K562 (cell line): ENCODE results near the gene SLC44A5.

Experiments used
- ATF2 ChIP-seq: sonication (generic); formaldehyde crosslinking; IDR thresholded peaks from 2 replicates; pipeline ENCODE4 v1.8.1; 2022; ENCODE audit warnings: missing genetic modification reagents
- ATF3 ChIP-seq, 2 experiments: fragments of 450-650 bp in 1 of 2; sonication (generic) in 1 of 2; formaldehyde crosslinking in 1 of 2; IDR thresholded peaks in 1 of 2; conservative IDR thresholded peaks in 1 of 2; 2 replicates each; pipeline versions ENCODE4 v1.6.1 to v1.8.1; 2016 to 2023; ENCODE audit warnings: mild to moderate bottlenecking in 2 of 2, moderate library complexity in 2 of 2, inconsistent platforms in 1 of 2, missing genetic modification reagents in 1 of 2
- CBX2 ChIP-seq: fragments of 200-600 bp; sonication (generic); IDR thresholded peaks from one replicate; pipeline ENCODE4 v1.6.1; 2012; ENCODE audit warnings: mild to moderate bottlenecking, low read length, inconsistent platforms; ENCODE audit not compliant: insufficient read depth, poor library complexity, severe bottlenecking
- CEBPG ChIP-seq, 3 experiments: fragments of 200-800 bp in 1 of 3; sonication (Bioruptor generic) in 1 of 3; sonication (generic) in 1 of 3; formaldehyde crosslinking in 1 of 3; IDR thresholded peaks in 2 of 3; conservative IDR thresholded peaks in 1 of 3; 2 replicates each; pipeline versions ENCODE4 v1.6.1 to v1.8.0; 2016 to 2022; ENCODE audit warnings: missing compliant biosample characterization in 2 of 3, missing genetic modification characterization in 2 of 3, mild to moderate bottlenecking in 1 of 3, missing genetic modification reagents in 1 of 3
- CREB5 ChIP-seq: fragments of 250-450 bp; sonication (Bioruptor Pico); IDR thresholded peaks from 2 replicates; pipeline ENCODE4 v1.5.0; 2020; ENCODE audit warnings: mild to moderate bottlenecking
- CTCF ChIP-seq, 3 experiments: IDR thresholded peaks in 2 of 3; conservative IDR thresholded peaks in 1 of 3; 2 replicates each; pipeline ENCODE4 v1.5.1; 2011 to 2012; ENCODE audit warnings: low read length in 3 of 3, mild to moderate bottlenecking in 3 of 3, control low read depth in 2 of 3, improper control_type of control experiment in 1 of 3, inconsistent platforms in 1 of 3, low read depth in 1 of 3, mixed read lengths in 1 of 3, moderate library complexity in 1 of 3; ENCODE audit not compliant: insufficient read depth in 2 of 3
- E2F5 ChIP-seq: sonication (generic); formaldehyde crosslinking; IDR thresholded peaks from 2 replicates; pipeline ENCODE4 v1.8.0; 2022; ENCODE audit warnings: mild to moderate bottlenecking, missing genetic modification reagents
- MAFK ChIP-seq: IDR thresholded peaks from 2 replicates; pipeline ENCODE4 v1.6.1; 2011; ENCODE audit warnings: low read length, improper control_type of control experiment
- NR3C1 ChIP-seq: sonication (generic); formaldehyde crosslinking; IDR thresholded peaks from 2 replicates; pipeline ENCODE4 v1.8.1; 2022; ENCODE audit warnings: missing genetic modification reagents
- PTTG1 ChIP-seq: fragments of 450-650 bp; IDR thresholded peaks from 2 replicates; pipeline ENCODE4 v1.6.1; 2016; ENCODE audit warnings: low read depth, mild to moderate bottlenecking, missing genetic modification characterization, missing compliant biosample characterization
- TAF1 ChIP-seq: IDR thresholded peaks from 2 replicates; pipeline ENCODE4 v1.6.1; 2011; ENCODE audit warnings: mild to moderate bottlenecking, low read length, moderate library complexity; ENCODE audit not compliant: insufficient read depth, control insufficient read depth, severe bottlenecking; ENCODE audit errors: extremely low read depth
- TCF7L2 ChIP-seq: fragments of 150-350 bp; IDR thresholded peaks from 2 replicates; pipeline ENCODE4 v1.6.1; 2016; ENCODE audit warnings: low read depth, mild to moderate bottlenecking, low read length, moderate library complexity
- ZFX ChIP-seq: sonication (generic); formaldehyde crosslinking; IDR thresholded peaks from 2 replicates; pipeline ENCODE4 v1.8.0; 2022; ENCODE audit warnings: mild to moderate bottlenecking, missing genetic modification reagents, moderate library complexity
- ZNF24 ChIP-seq: fragments of 450-650 bp; IDR thresholded peaks from 2 replicates; pipeline ENCODE4 v1.6.1; 2016

GRCh38 chr1:75214017-75214416, 396.9 kb downstream of the SLC44A5 start:
- TF ChIP-seq MAFK = no peak
- 0 out of 6 replicates have a peak, but pooled peaks of 1 of the 3 experiments have one; percentile 7 for TF ChIP-seq CTCF (IDR thresholded peaks at IDR 0.05 in 2 of 3, conservative IDR thresholded peaks at IDR 0.05 in 1 of 3; ENCODE audit: insufficient read depth in 2 of 3, low read depth in 1 of 3, low read length in 3 of 3)
- TF ChIP-seq ATF3 (IDR thresholded peaks at IDR 0.05) = no peak
- no peak for TF ChIP-seq ATF3 (CRISPR knock-in tag; conservative IDR thresholded peaks at IDR 0.05)
- no peak for TF ChIP-seq E2F5 (CRISPR knock-in tag)
- no peak for TF ChIP-seq ZNF24
- no peak for TF ChIP-seq CEBPG (CRISPR knock-in tag; IDR thresholded peaks at IDR 0.05)
- no peak for TF ChIP-seq CEBPG (tag; conservative IDR thresholded peaks at IDR 0.05 in 1 of 2, IDR thresholded peaks at IDR 0.05 in 1 of 2)
- no peak for TF ChIP-seq TAF1
- no peak for TF ChIP-seq ZFX
- no peak for TF ChIP-seq CREB5 (CRISPR knock-in tag)
- no peak for TF ChIP-seq PTTG1 (tag)
- no peak for TF ChIP-seq CBX2
- TF ChIP-seq NR3C1 (CRISPR knock-in tag) = no peak
- no peak for TF ChIP-seq ATF2 (CRISPR knock-in tag)
- TF ChIP-seq TCF7L2 = no peak
